Mammary epithelial cell (primary cell): ENCODE measurements around the gene SIDT1.

Experiments used
- EZH2 ChIP-seq: IDR thresholded peaks from 2 replicates; pipeline ENCODE4 v1.6.1; 2012; ENCODE audit warnings: low read length, inconsistent platforms, borderline replicate concordance
- TF ChIP-seq, protein P1 (sequence below), 2 donors: IDR thresholded peaks in 1 of 2; conservative IDR thresholded peaks in 1 of 2; 2 replicates each; pipeline ENCODE4 v1.5.1; 2011 to 2012; ENCODE audit warnings: inconsistent platforms in 2 of 2, low read length in 2 of 2, mild to moderate bottlenecking in 2 of 2, control low read depth in 1 of 2, low read depth in 1 of 2; ENCODE audit not compliant: insufficient read depth in 1 of 2; ENCODE audit errors: extremely low read depth in 1 of 2

DNA sequence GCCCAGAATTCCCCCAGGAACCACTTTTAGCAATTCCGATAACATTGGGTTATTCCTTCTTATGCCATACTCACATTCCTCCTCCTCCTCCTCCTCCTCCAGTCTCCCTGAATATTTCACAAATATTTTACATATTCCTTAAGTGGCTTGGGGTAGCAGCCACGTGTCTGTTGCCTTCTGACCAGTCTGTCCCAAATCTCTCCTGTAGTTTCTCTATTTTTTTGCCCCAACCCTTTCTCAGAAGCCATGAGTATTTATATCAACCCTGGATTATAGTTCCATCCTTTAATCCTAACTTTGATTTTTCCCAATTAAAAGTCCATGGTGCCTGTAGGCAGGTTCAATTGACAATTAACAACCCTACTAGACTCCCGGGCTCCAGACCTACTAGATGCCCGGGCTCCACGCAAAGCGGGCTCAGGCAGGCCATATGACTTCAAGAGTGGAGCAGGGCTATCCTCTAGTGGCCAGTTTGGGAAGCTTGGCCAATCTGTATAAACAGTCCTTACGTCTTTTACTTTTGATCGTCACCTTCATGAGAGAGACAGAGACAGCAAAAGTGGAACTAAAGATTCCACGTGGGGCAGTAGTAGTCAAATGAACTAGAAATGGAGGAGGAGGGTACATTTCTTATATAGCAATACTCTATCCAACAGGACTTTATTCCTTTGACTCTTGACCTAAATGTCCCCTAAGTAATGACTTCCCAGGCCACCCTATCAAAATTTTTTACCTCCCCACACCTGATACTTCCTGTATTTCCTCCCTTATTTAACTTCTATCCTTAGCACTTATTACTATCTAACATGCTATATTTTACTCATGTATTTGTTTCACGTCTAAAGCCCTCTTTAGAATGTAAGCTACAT, 94.4 kb downstream of the SIDT1 start:
- TF ChIP-seq, protein P1, sequence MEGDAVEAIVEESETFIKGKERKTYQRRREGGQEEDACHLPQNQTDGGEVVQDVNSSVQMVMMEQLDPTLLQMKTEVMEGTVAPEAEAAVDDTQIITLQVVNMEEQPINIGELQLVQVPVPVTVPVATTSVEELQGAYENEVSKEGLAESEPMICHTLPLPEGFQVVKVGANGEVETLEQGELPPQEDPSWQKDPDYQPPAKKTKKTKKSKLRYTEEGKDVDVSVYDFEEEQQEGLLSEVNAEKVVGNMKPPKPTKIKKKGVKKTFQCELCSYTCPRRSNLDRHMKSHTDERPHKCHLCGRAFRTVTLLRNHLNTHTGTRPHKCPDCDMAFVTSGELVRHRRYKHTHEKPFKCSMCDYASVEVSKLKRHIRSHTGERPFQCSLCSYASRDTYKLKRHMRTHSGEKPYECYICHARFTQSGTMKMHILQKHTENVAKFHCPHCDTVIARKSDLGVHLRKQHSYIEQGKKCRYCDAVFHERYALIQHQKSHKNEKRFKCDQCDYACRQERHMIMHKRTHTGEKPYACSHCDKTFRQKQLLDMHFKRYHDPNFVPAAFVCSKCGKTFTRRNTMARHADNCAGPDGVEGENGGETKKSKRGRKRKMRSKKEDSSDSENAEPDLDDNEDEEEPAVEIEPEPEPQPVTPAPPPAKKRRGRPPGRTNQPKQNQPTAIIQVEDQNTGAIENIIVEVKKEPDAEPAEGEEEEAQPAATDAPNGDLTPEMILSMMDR (conservative IDR thresholded peaks at IDR 0.05 in 1 of 2, IDR thresholded peaks at IDR 0.05 in 1 of 2; ENCODE audit: extremely low read depth in 1 of 2, insufficient read depth in 1 of 2, low read depth in 1 of 2, low read length in 2 of 2) = peak; percentile 94 to 99
- TF ChIP-seq EZH2 = no peak
